ENCODE results near the gene MED15.
"Not testable (repeated sequence)": the region's sequence is repeated elsewhere in the genome, so short reads cannot be mapped to it uniquely, and the experiment has no call there.

The MED15 gene

GRCh38 chr22:20490941-20491307 is 16.5 kb upstream of the MED15 start:
- TF ChIP-seq EZH2 (IDR thresholded peaks at IDR 0.05), result no peak

GRCh38 chr22:20491346-20491745 is 16.1 kb upstream of the MED15 start:
- Histone ChIP-seq H3K9ac (ENCODE audit: insufficient read length) (no peak overlapping the region), H3K9me3 (ENCODE audit: low read depth, low read length) (no peaks in the 10 kb centered on the region), H3K36me3 (ENCODE audit: insufficient read depth, low read length) (0 out of 2 replicates have a peak, but pooled peaks cover 3% of the 10 kb centered on the region), H3K27ac (no peak overlapping the region), H3K4me3 (no peak overlapping the region)
- no peak for DNase-seq (ENCODE audit: low read depth, low spot score)
- TF ChIP-seq FOXP2 (optimal IDR thresholded peaks at IDR 0.05; ENCODE audit: control extremely low read depth, extremely low read length, insufficient read depth) (no peak), POLR2AphosphoS5 (IDR thresholded peaks at IDR 0.05; ENCODE audit: borderline replicate concordance, low read depth, low read length) (no peak), EZH2 (IDR thresholded peaks at IDR 0.05) (no peak)

More at GRCh38 chr22:20490941-20491307, 16.5 kb upstream of the MED15 start:
- 0 out of 2 replicates have a peak, but pooled peaks cover 3% of the 10 kb centered on the region for H3K36me3 ChIP-seq (ENCODE audit: insufficient read depth, low read length)
- DNase-seq (ENCODE audit: low read depth, low spot score), result no peak
- no peaks in the 10 kb centered on the region for H3K9me3 ChIP-seq (ENCODE audit: low read depth, low read length)
- no peak overlapping the region for H3K9ac ChIP-seq (ENCODE audit: insufficient read length)
- H3K4me3 ChIP-seq, result no peak overlapping the region
- H3K27ac ChIP-seq, result no peak overlapping the region

- H3K27ac ChIP-seq, result peak within 1 kb of the TSS; percentile 89
- no peaks in the 10 kb centered on the region; the same call in 1 of the 2 replicates for H3K36me3 ChIP-seq (ENCODE audit: insufficient read depth, low read length)
- DNase-seq (ENCODE audit: low read depth, low spot score), result no peak
Observed at GRCh38 chr22:20494978-20495860, 12.2 kb upstream of the MED15 start, which contains the start of gene KLHL22. TSS of gene KLHL22 (minus strand) at chr22:20495795. CDS start at chr22:20489211, 6,584 bp downstream.

GRCh38 chr22:20495861-20496681 is 11.3 kb upstream of the MED15 start:
- DNase-seq (ENCODE audit: low read depth, low spot score), result peak; percentile 30
- H3K4me3 ChIP-seq, result peak overlapping the region; percentile 95
- peak overlapping the region; percentile 85 for H3K9ac ChIP-seq (ENCODE audit: insufficient read length)
- H3K36me3 ChIP-seq (ENCODE audit: insufficient read depth, low read length), result peaks cover under 1% of the 10 kb centered on the region; the same call in 1 of the 2 replicates
- peak overlapping the region; percentile 89 for H3K27ac ChIP-seq
- TF ChIP-seq POLR2AphosphoS5 (IDR thresholded peaks at IDR 0.05; ENCODE audit: borderline replicate concordance, low read depth, low read length) (peak; percentile 79), EZH2 (IDR thresholded peaks at IDR 0.05) (no peak), FOXP2 (optimal IDR thresholded peaks at IDR 0.05; ENCODE audit: control extremely low read depth, extremely low read length, insufficient read depth) (no peak)
- no peaks in the 10 kb centered on the region for H3K9me3 ChIP-seq (ENCODE audit: low read depth, low read length)

More at GRCh38 chr22:20494978-20495860, 12.2 kb upstream of the MED15 start, which contains the start of gene KLHL22:
- TF ChIP-seq FOXP2 (optimal IDR thresholded peaks at IDR 0.05; ENCODE audit: control extremely low read depth, extremely low read length, insufficient read depth) (no peak), POLR2AphosphoS5 (IDR thresholded peaks at IDR 0.05; ENCODE audit: borderline replicate concordance, low read depth, low read length) (no peak), EZH2 (IDR thresholded peaks at IDR 0.05) (no peak)
- Histone ChIP-seq H3K4me3 (peak within 1 kb of the TSS; percentile 95), H3K9ac (ENCODE audit: insufficient read length) (peak within 1 kb of the TSS; percentile 90), H3K9me3 (ENCODE audit: low read depth, low read length) (no peaks in the 10 kb centered on the region)

- Histone ChIP-seq H3K9me3 (ENCODE audit: low read depth, low read length) (no peaks in the 10 kb centered on the region), H3K36me3 (ENCODE audit: insufficient read depth, low read length) (peaks cover 5% of the 10 kb centered on the region; the same call in 1 of the 2 replicates), H3K27ac (no peak overlapping the region), H3K9ac (ENCODE audit: insufficient read length) (no peak overlapping the region), H3K4me3 (no peak overlapping the region)
- TF ChIP-seq EZH2 (IDR thresholded peaks at IDR 0.05), result no peak
- DNase-seq (ENCODE audit: low read depth, low spot score), result no peak
Observed at GRCh38 chr22:20497426-20497825, 10.0 kb upstream of the MED15 start.

- H3K36me3 ChIP-seq (ENCODE audit: insufficient read depth, low read length), result peaks cover 5% of the 10 kb centered on the region; the same call in 1 of the 2 replicates
- no peaks in the 10 kb centered on the region for H3K9me3 ChIP-seq (ENCODE audit: low read depth, low read length)
- H3K27ac ChIP-seq, result no peak overlapping the region
- DNase-seq (ENCODE audit: low read depth, low spot score), result no peak
- H3K4me3 ChIP-seq, result no peak overlapping the region
- H3K9ac ChIP-seq (ENCODE audit: insufficient read length), result no peak overlapping the region
- TF ChIP-seq FOXP2 (optimal IDR thresholded peaks at IDR 0.05; ENCODE audit: control extremely low read depth, extremely low read length, insufficient read depth) (no peak), EZH2 (IDR thresholded peaks at IDR 0.05) (no peak), POLR2AphosphoS5 (IDR thresholded peaks at IDR 0.05; ENCODE audit: borderline replicate concordance, low read depth, low read length) (no peak)
Observed at GRCh38 chr22:20498913-20499312, 8.5 kb upstream of the MED15 start.

- H3K27ac ChIP-seq, result no peak overlapping the region
- H3K9ac ChIP-seq (ENCODE audit: insufficient read length), result no peak overlapping the region
- no peaks in the 10 kb centered on the region for H3K9me3 ChIP-seq (ENCODE audit: low read depth, low read length)
- TF ChIP-seq EZH2 (IDR thresholded peaks at IDR 0.05), result no peak
- no peak for TF ChIP-seq POLR2AphosphoS5 (IDR thresholded peaks at IDR 0.05; ENCODE audit: borderline replicate concordance, low read depth, low read length)
- TF ChIP-seq FOXP2 (optimal IDR thresholded peaks at IDR 0.05; ENCODE audit: control extremely low read depth, extremely low read length, insufficient read depth), result no peak
- no peak for DNase-seq (ENCODE audit: low read depth, low spot score)
- peaks cover 5% of the 10 kb centered on the region; the same call in 1 of the 2 replicates for H3K36me3 ChIP-seq (ENCODE audit: insufficient read depth, low read length)
- no peak overlapping the region for H3K4me3 ChIP-seq
Observed at GRCh38 chr22:20499769-20500168, 7.6 kb upstream of the MED15 start.

GRCh38 chr22:20503816-20504215 is 3.6 kb upstream of the MED15 start:
- no peak for TF ChIP-seq FOXP2 (optimal IDR thresholded peaks at IDR 0.05; ENCODE audit: control extremely low read depth, extremely low read length, insufficient read depth)
- no peak for TF ChIP-seq POLR2AphosphoS5 (IDR thresholded peaks at IDR 0.05; ENCODE audit: borderline replicate concordance, low read depth, low read length)
- TF ChIP-seq EZH2 (IDR thresholded peaks at IDR 0.05), result no peak
- no peaks in the 10 kb centered on the region for H3K9me3 ChIP-seq (ENCODE audit: low read depth, low read length)
- H3K4me3 ChIP-seq, result no peak overlapping the region
- peaks cover 5% of the 10 kb centered on the region; the same call in 1 of the 2 replicates for H3K36me3 ChIP-seq (ENCODE audit: insufficient read depth, low read length)
- H3K9ac ChIP-seq (ENCODE audit: insufficient read length), result no peak overlapping the region
- DNase-seq (ENCODE audit: low read depth, low spot score), result no peak
- H3K27ac ChIP-seq, result no peak overlapping the region

- H3K9me3 ChIP-seq (ENCODE audit: low read depth, low read length); H3K27ac ChIP-seq; DNase-seq (ENCODE audit: low read depth, low spot score): not testable (repeated sequence)
Observed at GRCh38 chr22:20504293-20504922, 3.0 kb upstream of the MED15 start.

More at GRCh38 chr22:20504293-20504922, 3.0 kb upstream of the MED15 start:
- not testable (repeated sequence) for H3K9ac ChIP-seq (ENCODE audit: insufficient read length); H3K36me3 ChIP-seq (ENCODE audit: insufficient read depth, low read length); H3K4me3 ChIP-seq

Measured in SK-N-MC (cell line).